Caco-2 (cell line): ENCODE results near the gene DKK1. TPM values are rescaled to one million over a fixed set of nuclear protein-coding genes. Genes with fewer than 3 reads are reported as not detected.
A peak's percentile ranks its signal among the peaks of the same experiment; 100 is the strongest.

Experiments used
- BruUV-seq: library from RNA; stranded (reverse); fragments of 400-500 nt; replicated peaks from 2 replicates; lab custom pipeline; 2021; lab: Mats Ljungman, UMichigan
- CTCF ChIA-PET: fragments of 300-600 bp; sonication (Branson Sonifier 250); formaldehyde crosslinking; loops from one replicate; lab custom pipeline; 2022; ENCODE audit warnings: antibody characterized with exemption; lab: Charles Lee
- POLR2A ChIA-PET: fragments of 300-600 bp; sonication (Branson Sonifier 250); formaldehyde crosslinking; loops from one replicate; lab custom pipeline; 2022; ENCODE audit warnings: antibody characterized with exemption; lab: Charles Lee
- DNase-seq, 2 experiments: peaks; one replicate each; pipeline versions ENCODE4 v3.0.0 to v3.0.0-alpha.2; 2020 to 2022
- H3K27me3 ChIP-seq: replicated peaks from 2 replicates; pipeline ENCODE4 v1.6.0; 2011; ENCODE audit warnings: low read length; ENCODE audit not compliant: control insufficient read depth, insufficient read depth
- H3K36me3 ChIP-seq: 2 replicates; pipeline ENCODE4 v1.5.1; 2011; ENCODE audit warnings: low read length; ENCODE audit not compliant: control insufficient read depth, insufficient read depth
- H3K4me1 ChIP-seq: fragments of 250-450 bp; sonication (Bioruptor Pico); 2 replicates; pipeline ENCODE4 v1.5.1; 2020; ENCODE audit warnings: mild to moderate bottlenecking
- H3K4me3 ChIP-seq: 2 replicates; pipeline ENCODE4 v1.5.1; 2011; ENCODE audit warnings: low read depth, mild to moderate bottlenecking, control low read depth, low read length
- H3K9me3 ChIP-seq: fragments of 250-450 bp; sonication (Bioruptor Pico); 2 replicates; pipeline ENCODE4 v1.5.1; 2020; ENCODE audit warnings: mild to moderate bottlenecking, moderate library complexity
- H3K27ac Mint-ChIP-seq: one replicate; pipeline ENCODE4 v1.8.0; 2022; ENCODE audit warnings: mixed read lengths; ENCODE audit not compliant: unreplicated experiment
- H3K27me3 Mint-ChIP-seq: one replicate; pipeline ENCODE4 v1.8.0; 2022; ENCODE audit warnings: mixed read lengths; ENCODE audit not compliant: insufficient read depth, unreplicated experiment
- H3K36me3 Mint-ChIP-seq: one replicate; pipeline ENCODE4 v1.8.0; 2022; ENCODE audit warnings: mild to moderate bottlenecking, mixed read lengths; ENCODE audit not compliant: insufficient read depth, unreplicated experiment
- H3K4me1 Mint-ChIP-seq: one replicate; pipeline ENCODE4 v1.8.0; 2022; ENCODE audit warnings: low read depth, mixed read lengths; ENCODE audit not compliant: unreplicated experiment
- H3K4me3 Mint-ChIP-seq: one replicate; pipeline ENCODE4 v1.8.0; 2022; ENCODE audit warnings: mild to moderate bottlenecking, moderate library complexity, mixed read lengths; ENCODE audit not compliant: unreplicated experiment
- H3K9me3 Mint-ChIP-seq: one replicate; pipeline ENCODE4 v1.8.0; 2022; ENCODE audit warnings: mixed read lengths; ENCODE audit not compliant: unreplicated experiment
- CTCF ChIP-seq, 2 experiments: fragments of 200-600 bp in 1 of 2; IDR thresholded peaks; 1 replicate in 1 of 2; 2 replicates in 1 of 2; pipeline versions ENCODE4 v1.5.1 to v1.8.0; 2011 to 2022; ENCODE audit warnings: antibody characterized with exemption in 1 of 2, control low read depth in 1 of 2, inconsistent platforms in 1 of 2, low read depth in 1 of 2, low read length in 1 of 2, mild to moderate bottlenecking in 1 of 2, moderate library complexity in 1 of 2; ENCODE audit not compliant: insufficient read depth in 1 of 2, severe bottlenecking in 1 of 2, unreplicated experiment in 1 of 2
- intact Hi-C: fragments of 100-400 bp; cut with micrococcal nuclease; formaldehyde crosslinking; loops from one replicate; pipeline ENCODE4 v1.10.0; 2022; ENCODE audit not compliant: unreplicated experiment
- total RNA-seq: library from RNA; stranded (reverse); gene quantifications from 2 replicates; pipeline ENCODE4 v1.2.3, GENCODE V29; 2022

The DKK1 gene
- total RNA-seq, 1 experiment from 2014 or later = 1,866 TPM

- Mint-ChIP-seq H3K27ac (peak overlapping the region; percentile 95), H3K27me3 (no peaks in the 10 kb centered on the region), H3K9me3 (no peaks in the 10 kb centered on the region), H3K4me3 (peak overlapping the region; percentile 96), H3K36me3 (peaks cover 56% of the 10 kb centered on the region), H3K4me1 (peaks cover 34% of the 10 kb centered on the region)
- intact Hi-C loops = loop anchor here (1.0 kb wide), 3 partner anchors 65 to 176 kb away; no protein-coding TSS in a partner anchor
- H3K36me3 ChIP-seq = peaks cover 3% of the 10 kb centered on the region; the same call in 1 of the 2 replicates
- POLR2A ChIA-PET = interaction anchor here (0.5 to 1.2 kb wide), 16 partner anchors 9 to 370 kb away, joined by 3 to 11 read pairs (median 4); no protein-coding TSS in a partner anchor
- H3K4me1 ChIP-seq = peaks cover 34% of the 10 kb centered on the region
- H3K4me3 ChIP-seq = peak overlapping the region; percentile 63
- no peak for TF ChIP-seq CTCF (IDR thresholded peaks at IDR 0.05; ENCODE audit: insufficient read depth in 1 of 2, low read depth in 1 of 2, low read length in 1 of 2, severe bottlenecking in 1 of 2, unreplicated experiment in 1 of 2)
- H3K27me3 ChIP-seq = no peaks in the 10 kb centered on the region
- H3K9me3 ChIP-seq = no peaks in the 10 kb centered on the region
- CTCF ChIA-PET = interaction anchor here (0.5 to 2.5 kb wide), 12 partner anchors 9 to 416 kb away, joined by 3 to 29 read pairs (median 5); no protein-coding TSS in a partner anchor
- TSS peak; percentile 37 for BruUV-seq
- DNase-seq = peak; percentile 80 to 82
Measured at GRCh38 chr10:52313256-52313932, 687 bp upstream of the DKK1 start.

GRCh38 chr10:52314822-52315552 is 906 bp downstream of the DKK1 start:
- H3K36me3 Mint-ChIP-seq = peaks cover 70% of the 10 kb centered on the region
- BruUV-seq = no TSS peak
- CTCF ChIA-PET = interaction anchor here (0.9 to 2.5 kb wide), 8 partner anchors 8 to 252 kb away, joined by 4 to 29 read pairs (median 6); no protein-coding TSS in a partner anchor

More at GRCh38 chr10:52314822-52315552, 906 bp downstream of the DKK1 start:
- intact Hi-C loops = loop anchor here (2.0 kb wide), 2 partner anchors 40 to 128 kb away; no protein-coding TSS in a partner anchor
- H3K27ac Mint-ChIP-seq = peak overlapping the region; percentile 95
- no peaks in the 10 kb centered on the region for H3K9me3 Mint-ChIP-seq
- H3K4me3 Mint-ChIP-seq = peak overlapping the region; percentile 96
- peaks cover 3% of the 10 kb centered on the region; the same call in 1 of the 2 replicates for H3K36me3 ChIP-seq
- POLR2A ChIA-PET = interaction anchor here (1.1 to 1.2 kb wide), 2 partner anchors 64 to 138 kb away, joined by 10 to 11 read pairs; no protein-coding TSS in a partner anchor
- DNase-seq = peak in 1 of 2 experiments; percentile 60
- TF ChIP-seq CTCF (IDR thresholded peaks at IDR 0.05; ENCODE audit: insufficient read depth in 1 of 2, low read depth in 1 of 2, low read length in 1 of 2, severe bottlenecking in 1 of 2, unreplicated experiment in 1 of 2) = no peak
- no peaks in the 10 kb centered on the region for H3K27me3 Mint-ChIP-seq
- peaks cover 34% of the 10 kb centered on the region for H3K4me1 Mint-ChIP-seq
- peak overlapping the region; percentile 63 for H3K4me3 ChIP-seq
- H3K27me3 ChIP-seq = no peaks in the 10 kb centered on the region
- peaks cover 40% of the 10 kb centered on the region for H3K4me1 ChIP-seq
- no peaks in the 10 kb centered on the region for H3K9me3 ChIP-seq
